A673 (cell line): ENCODE measurements around the gene SEMA5B. TPM values are rescaled to one million over a fixed set of nuclear protein-coding genes. Genes with fewer than 3 reads are reported as not detected.

Experiments
- BruUV-seq: library from RNA; stranded (reverse); fragments of 400-500 nt; replicated peaks from 2 replicates; lab custom pipeline; 2021; lab: Mats Ljungman, UMichigan
- CTCF ChIA-PET: fragments of 300-600 bp; sonication (Branson Sonifier 250); formaldehyde crosslinking; loops from one replicate; lab custom pipeline; 2022; ENCODE audit warnings: antibody characterized with exemption; lab: Charles Lee
- POLR2A ChIA-PET: fragments of 300-600 bp; sonication (Branson Sonifier 250); formaldehyde crosslinking; loops from one replicate; lab custom pipeline; 2022; ENCODE audit warnings: antibody characterized with exemption; ENCODE audit not compliant: low non-redundant PET; lab: Charles Lee
- DNase-seq: peaks from one replicate; pipeline ENCODE4 v3.0.0-alpha.2; 2015; ENCODE audit warnings: low spot score
- H3K27ac ChIP-seq: fragments of 200-600 bp; sonication (generic); 2 replicates; pipeline ENCODE4 v1.5.1; 2016; ENCODE audit warnings: mixed run types, low read depth, mild to moderate bottlenecking, mixed read lengths, antibody characterized with exemption, low read length; ENCODE audit not compliant: poor library complexity, severe bottlenecking
- H3K27me3 ChIP-seq: fragments of 200-600 bp; sonication (generic); replicated peaks from 2 replicates; pipeline ENCODE4 v1.6.1; 2017; ENCODE audit warnings: mixed run types, low read depth, mild to moderate bottlenecking, mixed read lengths, antibody characterized with exemption, low read length; ENCODE audit not compliant: insufficient read depth, poor library complexity
- H3K36me3 ChIP-seq: fragments of 200-600 bp; sonication (generic); 2 replicates; pipeline ENCODE4 v1.6.1; 2016; ENCODE audit warnings: mixed run types, mild to moderate bottlenecking, mixed read lengths, antibody characterized with exemption, low read length; ENCODE audit not compliant: insufficient read depth, poor library complexity, severe bottlenecking
- H3K4me1 ChIP-seq: fragments of 200-600 bp; sonication (generic); 2 replicates; pipeline ENCODE4 v1.6.1; 2017; ENCODE audit warnings: mixed run types, mild to moderate bottlenecking, mixed read lengths, antibody characterized with exemption, low read length; ENCODE audit not compliant: insufficient read depth, poor library complexity, severe bottlenecking
- H3K4me3 ChIP-seq: fragments of 200-600 bp; sonication (generic); 2 replicates; pipeline ENCODE4 v1.5.1; 2016; ENCODE audit warnings: low read depth, mixed run types, mild to moderate bottlenecking, mixed read lengths, low read length; ENCODE audit not compliant: poor library complexity, severe bottlenecking
- H3K9me3 ChIP-seq: fragments of 200-600 bp; sonication (generic); 2 replicates; pipeline ENCODE4 v1.6.1; 2016; ENCODE audit warnings: mixed run types, low read depth, mild to moderate bottlenecking, mixed read lengths, antibody characterized with exemption, low read length; ENCODE audit not compliant: poor library complexity, severe bottlenecking
- CTCF ChIP-seq: fragments of 300-800, 200-600 bp; sonication (generic); conservative IDR thresholded peaks from 2 replicates; pipeline ENCODE4 v1.5.1; 2017; ENCODE audit warnings: low read depth, mild to moderate bottlenecking, antibody characterized with exemption, low read length, moderate library complexity, mixed read lengths
- EZH2 ChIP-seq: fragments of 200-600 bp; sonication (generic); IDR thresholded peaks from 2 replicates; pipeline ENCODE4 v1.6.1; 2017; ENCODE audit warnings: borderline replicate concordance, low read depth, mild to moderate bottlenecking, mixed read lengths, antibody characterized with exemption, low read length; ENCODE audit not compliant: poor library complexity, severe bottlenecking
- intact Hi-C: fragments of 100-400 bp; cut with micrococcal nuclease; formaldehyde crosslinking; loops from one replicate; pipeline ENCODE4 v1.10.0; 2022; ENCODE audit not compliant: unreplicated experiment
- total RNA-seq: library from RNA; stranded (reverse); gene quantifications from 2 replicates; pipeline ENCODE4 v1.2.3, GENCODE V29; 2021

Gene SEMA5B
- total RNA-seq, 1 experiment from 2014 or later, result 7.6 TPM

GRCh38 chr3:123018683-123019082, 8.9 kb downstream of the SEMA5B start:
- no peak overlapping the region for H3K4me3 ChIP-seq
- POLR2A ChIA-PET, result no interaction called here
- no peak for DNase-seq
- intact Hi-C loops, result no loop called here
- no peak overlapping the region for H3K27ac ChIP-seq
- no peak for TF ChIP-seq EZH2
- no peak for TF ChIP-seq CTCF
- H3K4me1 ChIP-seq, result no peaks in the 10 kb centered on the region
- no peaks in the 10 kb centered on the region for H3K36me3 ChIP-seq
- H3K9me3 ChIP-seq, result no peaks in the 10 kb centered on the region
- no TSS peak for BruUV-seq
- peaks cover 79% of the 10 kb centered on the region for H3K27me3 ChIP-seq
- CTCF ChIA-PET, result no interaction called here

- Histone ChIP-seq H3K36me3 (no peaks in the 10 kb centered on the region), H3K4me1 (no peaks in the 10 kb centered on the region), H3K27me3 (peaks cover 56% of the 10 kb centered on the region), H3K4me3 (no peak overlapping the region), H3K9me3 (no peaks in the 10 kb centered on the region), H3K27ac (no peak overlapping the region)
- BruUV-seq, result no TSS peak
- ChIA-PET POLR2A (no interaction called here), CTCF (no interaction called here)
- TF ChIP-seq CTCF (no peak), EZH2 (no peak)
- no peak for DNase-seq
- intact Hi-C loops, result no loop called here
Measured at GRCh38 chr3:123015596-123015995, 12.0 kb downstream of the SEMA5B start.

- BruUV-seq, result no TSS peak
- Histone ChIP-seq H3K4me3 (no peak overlapping the region), H3K9me3 (no peaks in the 10 kb centered on the region), H3K36me3 (no peaks in the 10 kb centered on the region), H3K27me3 (peaks cover 52% of the 10 kb centered on the region), H3K27ac (no peak overlapping the region), H3K4me1 (no peaks in the 10 kb centered on the region)
- no peak for TF ChIP-seq EZH2
- TF ChIP-seq CTCF, result no peak
- intact Hi-C loops, result no loop called here
- POLR2A ChIA-PET, result no interaction called here
- no peak for DNase-seq
- CTCF ChIA-PET, result interaction anchor here (0.9 kb wide), 1 partner anchor 14 kb away, joined by 6 read pairs; the partner anchor contains the start of gene SEMA5B
Measured at GRCh38 chr3:123013876-123014275, 13.7 kb downstream of the SEMA5B start.
